Measurements from ENCODE around the gene FRAS1. TPM values are rescaled to one million over a fixed set of nuclear protein-coding genes. Genes with fewer than 3 reads are reported as not detected.

The FRAS1 gene
- total and polyA plus RNA-seq, 11 donors, result 0.57 to 13.4 (median 3.2) TPM

DNA sequence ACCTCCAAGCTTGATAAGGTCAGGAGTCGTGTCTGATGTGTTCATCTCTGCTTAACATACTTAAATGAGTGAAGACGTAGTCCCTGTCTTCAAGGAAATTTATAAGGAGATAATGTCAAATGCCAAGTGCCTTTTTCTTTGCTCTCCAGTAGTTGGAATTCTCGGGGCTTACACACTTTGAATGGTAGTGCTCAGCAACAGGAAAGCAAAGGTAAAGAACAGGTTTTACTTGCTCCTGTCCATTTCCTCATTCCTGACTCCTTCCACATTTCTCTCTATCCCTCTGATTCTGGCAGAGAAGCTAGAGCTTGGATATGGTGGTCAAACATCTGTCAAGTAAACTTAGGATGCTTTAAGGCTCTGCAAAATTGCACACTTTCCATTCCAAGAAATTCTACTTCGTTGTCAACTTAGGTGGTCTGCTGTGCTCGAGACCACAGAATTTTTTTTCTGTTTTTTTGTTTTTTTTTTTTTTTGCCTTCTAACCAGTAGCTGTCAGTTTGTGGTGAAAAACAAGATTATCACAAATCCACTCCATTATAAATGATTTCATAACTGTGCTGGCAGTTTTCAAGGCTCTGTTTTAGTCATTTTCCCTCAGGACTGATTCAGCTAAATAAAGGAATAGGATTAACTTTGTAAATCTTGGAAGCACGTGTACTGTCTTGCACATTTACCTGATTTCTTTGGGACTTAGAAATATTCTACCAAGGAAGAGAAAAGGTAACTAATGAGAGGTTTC, 313.7 kb downstream of the FRAS1 start:
- Histone ChIP-seq H3K27me3 (no peaks in the 10 kb centered on the region), H3K27ac (no peak overlapping the region), H3K9me3 (no peaks in the 10 kb centered on the region), H3K4me1 (no peaks in the 10 kb centered on the region), H3K36me3 (no peaks in the 10 kb centered on the region), H3K4me3 (no peak overlapping the region)
- no peak for ATAC-seq
- TF ChIP-seq, protein P1, sequence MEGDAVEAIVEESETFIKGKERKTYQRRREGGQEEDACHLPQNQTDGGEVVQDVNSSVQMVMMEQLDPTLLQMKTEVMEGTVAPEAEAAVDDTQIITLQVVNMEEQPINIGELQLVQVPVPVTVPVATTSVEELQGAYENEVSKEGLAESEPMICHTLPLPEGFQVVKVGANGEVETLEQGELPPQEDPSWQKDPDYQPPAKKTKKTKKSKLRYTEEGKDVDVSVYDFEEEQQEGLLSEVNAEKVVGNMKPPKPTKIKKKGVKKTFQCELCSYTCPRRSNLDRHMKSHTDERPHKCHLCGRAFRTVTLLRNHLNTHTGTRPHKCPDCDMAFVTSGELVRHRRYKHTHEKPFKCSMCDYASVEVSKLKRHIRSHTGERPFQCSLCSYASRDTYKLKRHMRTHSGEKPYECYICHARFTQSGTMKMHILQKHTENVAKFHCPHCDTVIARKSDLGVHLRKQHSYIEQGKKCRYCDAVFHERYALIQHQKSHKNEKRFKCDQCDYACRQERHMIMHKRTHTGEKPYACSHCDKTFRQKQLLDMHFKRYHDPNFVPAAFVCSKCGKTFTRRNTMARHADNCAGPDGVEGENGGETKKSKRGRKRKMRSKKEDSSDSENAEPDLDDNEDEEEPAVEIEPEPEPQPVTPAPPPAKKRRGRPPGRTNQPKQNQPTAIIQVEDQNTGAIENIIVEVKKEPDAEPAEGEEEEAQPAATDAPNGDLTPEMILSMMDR (IDR thresholded peaks at IDR 0.05), result no peak
- no peak for TF ChIP-seq POLR2A (IDR thresholded peaks at IDR 0.05)
- no peak for DNase-seq
- WGBS, 4 donors, result 72 to 81% (median 76%) methylated on average over 6 of the region's 6 CpGs
- intact Hi-C loops (cut with DNase I), result no loop called here

DNA sequence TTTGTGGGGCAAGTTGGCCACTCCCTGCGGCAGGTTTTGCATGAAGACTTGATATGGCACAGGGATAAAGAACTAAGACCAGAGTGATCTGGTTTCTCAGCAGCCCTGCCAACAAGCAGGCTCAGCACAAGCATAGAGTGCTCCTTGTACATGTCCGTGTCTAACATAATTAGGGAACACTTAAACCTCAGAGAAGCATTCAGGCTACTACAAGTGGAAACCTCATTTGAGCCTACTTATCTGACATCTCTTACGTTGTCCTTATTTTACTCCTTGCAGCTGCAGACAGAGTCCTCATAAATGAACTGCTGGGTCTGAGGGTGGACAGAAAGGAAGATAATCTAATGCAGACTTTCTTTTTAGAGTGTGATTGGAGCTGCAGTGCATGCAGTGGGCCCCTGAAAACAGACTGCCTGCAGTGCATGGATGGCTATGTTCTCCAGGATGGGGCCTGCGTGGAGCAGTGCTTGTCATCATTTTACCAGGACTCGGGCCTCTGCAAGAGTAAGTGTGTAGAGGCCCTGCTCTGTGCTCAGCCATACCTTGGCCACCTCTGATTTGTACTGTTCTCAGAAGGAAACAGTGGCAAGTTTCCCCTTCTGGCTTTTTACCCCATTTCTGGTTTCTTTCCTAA, 315.3 kb downstream of the FRAS1 start:
- Histone ChIP-seq H3K36me3 (no peaks in the 10 kb centered on the region), H3K9me3 (no peaks in the 10 kb centered on the region), H3K4me3 (no peak overlapping the region), H3K27ac (no peak overlapping the region), H3K27me3 (no peaks in the 10 kb centered on the region), H3K4me1 (no peaks in the 10 kb centered on the region)
- 79 to 87% (median 82%) methylated on average over 5 of the region's 5 CpGs for WGBS, 4 donors
- intact Hi-C loops (cut with DNase I), result no loop called here
- DNase-seq (no peak), ATAC-seq (no peak)
- TF ChIP-seq, protein P1 (IDR thresholded peaks at IDR 0.05), result no peak
- no peak for TF ChIP-seq POLR2A (IDR thresholded peaks at IDR 0.05)

DNA sequence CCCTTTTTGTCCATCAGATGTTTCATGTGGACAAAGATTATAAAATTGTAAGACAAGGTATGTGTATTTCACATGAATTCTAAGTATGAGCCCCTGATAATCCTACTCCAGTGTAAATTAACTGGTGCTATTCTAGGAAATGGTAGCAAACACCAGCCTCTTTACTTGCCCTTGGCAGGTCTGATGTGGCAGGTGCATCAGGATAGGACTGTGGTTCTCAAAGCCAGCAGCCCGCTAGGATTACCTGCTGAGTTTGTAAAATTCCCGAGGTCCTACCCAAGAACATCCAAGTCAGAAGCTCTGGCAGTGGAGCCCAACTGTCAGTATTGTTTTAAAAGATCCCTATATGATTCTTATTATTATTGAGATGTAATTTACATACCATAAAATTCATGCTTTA, 320.4 kb downstream of the FRAS1 start:
- Histone ChIP-seq H3K9me3 (no peaks in the 10 kb centered on the region), H3K27ac (no peak overlapping the region), H3K4me1 (no peaks in the 10 kb centered on the region), H3K27me3 (no peaks in the 10 kb centered on the region), H3K36me3 (no peaks in the 10 kb centered on the region), H3K4me3 (no peak overlapping the region)
- no peak for TF ChIP-seq POLR2A (IDR thresholded peaks at IDR 0.05)
- TF ChIP-seq, protein P1 (IDR thresholded peaks at IDR 0.05), result no peak
- DNase-seq (no peak), ATAC-seq (no peak)
- intact Hi-C loops (cut with DNase I), result no loop called here
- 81 to 97% (median 89%) methylated on average over 2 of the region's 2 CpGs for WGBS, 4 donors

DNA sequence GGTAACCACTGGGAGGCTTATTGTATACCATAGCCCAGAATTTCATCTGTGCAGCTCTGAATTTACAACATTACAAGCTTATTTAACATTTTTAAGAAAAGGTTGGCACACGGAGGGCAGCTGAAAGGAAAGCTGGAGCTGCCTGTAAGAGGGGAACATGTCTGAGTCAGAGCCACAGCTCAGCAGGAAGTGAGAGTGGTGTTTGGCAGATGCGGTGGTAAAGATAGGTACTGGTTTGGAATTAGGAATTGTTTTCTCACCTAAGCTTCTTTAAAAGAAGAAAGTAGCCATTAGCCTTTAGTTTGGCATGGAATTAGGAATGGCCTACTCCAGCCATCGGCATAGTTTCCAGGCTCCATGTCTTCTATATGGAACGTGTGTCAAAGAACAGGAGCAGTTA, 321.9 kb downstream of the FRAS1 start:
- Histone ChIP-seq H3K4me3 (no peak overlapping the region), H3K27me3 (no peaks in the 10 kb centered on the region), H3K9me3 (no peaks in the 10 kb centered on the region), H3K36me3 (no peaks in the 10 kb centered on the region), H3K27ac (no peak overlapping the region), H3K4me1 (no peaks in the 10 kb centered on the region)
- intact Hi-C loops (cut with DNase I), result no loop called here
- ATAC-seq (no peak), DNase-seq (no peak)
- TF ChIP-seq, protein P1 (IDR thresholded peaks at IDR 0.05), result no peak
- no peak for TF ChIP-seq POLR2A (IDR thresholded peaks at IDR 0.05)
- WGBS, 4 donors, result 84 to 91% (median 88%) methylated on average over 4 of the region's 4 CpGs

Data from heart left ventricle (tissue), 16 donors.